GM12874 (cell line): ENCODE results near the gene TMSB4X.

Experiments used
- TF ChIP-seq, protein P1 (sequence below): IDR thresholded peaks from 2 replicates; pipeline ENCODE4 v1.5.1; 2011; ENCODE audit warnings: low read depth, mild to moderate bottlenecking, control low read depth, low read length, moderate library complexity; ENCODE audit not compliant: insufficient read depth

TMSB4X gene

DNA sequence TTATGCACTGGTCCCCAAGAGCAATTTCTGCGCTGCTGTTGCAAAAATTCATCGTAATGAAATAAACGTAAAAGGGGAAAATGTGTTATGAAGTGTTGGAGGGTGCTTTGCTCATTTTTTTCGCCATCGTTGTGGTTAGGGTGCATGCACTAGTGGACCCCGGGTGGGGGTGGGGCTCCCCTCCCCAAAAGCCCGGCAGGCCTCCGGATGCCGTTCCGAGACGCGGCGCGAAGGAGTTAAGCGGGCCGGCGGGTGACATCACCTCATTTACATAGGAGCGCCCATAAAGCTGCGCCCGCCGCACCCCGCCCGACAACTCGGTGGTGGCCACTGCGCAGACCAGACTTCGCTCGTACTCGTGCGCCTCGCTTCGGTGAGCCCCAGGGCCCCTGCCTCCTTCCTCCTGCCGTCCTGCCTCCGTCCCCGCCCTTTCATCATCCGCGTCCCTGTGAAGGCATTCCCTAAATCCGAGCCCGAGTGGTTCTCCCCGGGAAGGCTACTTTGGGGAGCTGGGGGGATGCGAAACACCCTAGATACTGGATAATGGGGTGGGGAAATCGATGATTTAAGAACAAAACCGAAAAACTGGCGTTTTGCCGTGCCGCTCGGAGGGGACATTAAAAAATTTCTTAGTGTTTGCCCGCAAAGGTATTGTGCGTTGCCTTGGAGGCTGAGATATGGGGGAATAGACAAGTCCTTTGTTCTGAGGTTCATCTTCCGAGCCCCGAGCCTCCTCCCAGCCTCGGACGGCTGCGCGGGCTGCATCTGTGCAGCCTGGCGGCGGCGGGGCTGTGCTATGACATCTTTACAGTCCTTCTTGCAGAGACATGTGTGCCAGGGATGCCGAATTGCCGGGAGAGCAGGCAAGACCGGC is at the start of gene TMSB4X:
Gene TMSB4X, plus strand, starts transcription at position 315 of the 874 bp plus-strand sequence.
- TF ChIP-seq, protein P1, sequence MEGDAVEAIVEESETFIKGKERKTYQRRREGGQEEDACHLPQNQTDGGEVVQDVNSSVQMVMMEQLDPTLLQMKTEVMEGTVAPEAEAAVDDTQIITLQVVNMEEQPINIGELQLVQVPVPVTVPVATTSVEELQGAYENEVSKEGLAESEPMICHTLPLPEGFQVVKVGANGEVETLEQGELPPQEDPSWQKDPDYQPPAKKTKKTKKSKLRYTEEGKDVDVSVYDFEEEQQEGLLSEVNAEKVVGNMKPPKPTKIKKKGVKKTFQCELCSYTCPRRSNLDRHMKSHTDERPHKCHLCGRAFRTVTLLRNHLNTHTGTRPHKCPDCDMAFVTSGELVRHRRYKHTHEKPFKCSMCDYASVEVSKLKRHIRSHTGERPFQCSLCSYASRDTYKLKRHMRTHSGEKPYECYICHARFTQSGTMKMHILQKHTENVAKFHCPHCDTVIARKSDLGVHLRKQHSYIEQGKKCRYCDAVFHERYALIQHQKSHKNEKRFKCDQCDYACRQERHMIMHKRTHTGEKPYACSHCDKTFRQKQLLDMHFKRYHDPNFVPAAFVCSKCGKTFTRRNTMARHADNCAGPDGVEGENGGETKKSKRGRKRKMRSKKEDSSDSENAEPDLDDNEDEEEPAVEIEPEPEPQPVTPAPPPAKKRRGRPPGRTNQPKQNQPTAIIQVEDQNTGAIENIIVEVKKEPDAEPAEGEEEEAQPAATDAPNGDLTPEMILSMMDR = no peak

DNA sequence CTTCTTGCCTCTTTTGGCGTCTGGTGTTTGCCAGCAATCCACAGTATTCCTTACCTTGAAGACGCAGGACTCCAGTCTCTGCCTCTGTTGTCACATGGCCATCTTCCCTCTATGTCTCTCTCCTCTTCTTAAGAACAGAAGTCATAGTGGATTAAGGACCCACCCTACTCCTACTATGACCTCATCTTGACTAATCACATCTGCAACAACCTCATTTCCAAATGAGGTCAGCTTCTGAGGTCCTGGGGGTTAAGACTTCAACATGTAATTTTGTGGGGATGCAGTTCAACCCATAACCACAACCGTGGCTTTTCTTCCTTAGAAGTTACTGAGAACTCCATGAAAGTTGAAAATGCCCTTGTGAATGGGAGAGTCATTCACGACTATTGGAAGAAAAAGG is 45.2 kb upstream of the TMSB4X start:
- TF ChIP-seq, protein P1 = no peak

DNA sequence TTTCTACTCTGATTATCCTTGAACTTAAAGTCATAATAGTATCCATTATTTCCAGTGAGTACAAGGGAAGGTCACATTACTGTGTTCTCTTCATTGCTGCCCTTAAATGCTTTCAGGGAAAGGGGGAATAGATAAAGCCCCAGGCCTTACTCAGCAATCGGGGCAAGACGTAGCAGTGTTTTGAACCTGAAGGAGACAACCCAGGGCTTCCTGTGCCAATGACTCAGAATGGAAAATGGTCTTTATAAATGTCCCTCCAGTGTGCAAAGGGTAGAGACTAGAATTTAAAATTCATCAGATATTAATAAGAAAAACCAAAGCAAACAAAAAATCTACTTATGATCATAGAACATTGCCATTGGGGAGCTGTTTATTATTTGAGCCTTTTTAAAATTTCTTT is 44.8 kb upstream of the TMSB4X start:
- TF ChIP-seq, protein P1 = no peak

DNA sequence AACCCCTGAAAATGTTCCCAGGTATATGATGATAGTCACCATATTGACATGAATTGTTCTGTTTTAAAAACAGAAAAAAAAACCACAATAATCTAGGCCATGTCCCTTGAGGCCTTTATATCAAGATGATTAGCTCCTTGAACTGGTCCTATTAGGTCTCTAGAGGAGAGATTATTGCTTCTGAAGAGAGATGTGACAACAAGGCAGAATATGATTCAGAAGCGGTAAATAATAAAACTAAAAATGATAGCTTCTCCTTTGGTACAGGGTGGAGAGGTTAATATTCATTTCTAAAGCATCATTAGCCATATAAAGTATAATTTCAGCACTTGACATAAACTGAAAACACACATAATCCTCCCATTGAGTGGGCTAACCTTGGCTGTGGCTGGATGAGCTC is 42.7 kb upstream of the TMSB4X start:
- TF ChIP-seq, protein P1 = no peak

DNA sequence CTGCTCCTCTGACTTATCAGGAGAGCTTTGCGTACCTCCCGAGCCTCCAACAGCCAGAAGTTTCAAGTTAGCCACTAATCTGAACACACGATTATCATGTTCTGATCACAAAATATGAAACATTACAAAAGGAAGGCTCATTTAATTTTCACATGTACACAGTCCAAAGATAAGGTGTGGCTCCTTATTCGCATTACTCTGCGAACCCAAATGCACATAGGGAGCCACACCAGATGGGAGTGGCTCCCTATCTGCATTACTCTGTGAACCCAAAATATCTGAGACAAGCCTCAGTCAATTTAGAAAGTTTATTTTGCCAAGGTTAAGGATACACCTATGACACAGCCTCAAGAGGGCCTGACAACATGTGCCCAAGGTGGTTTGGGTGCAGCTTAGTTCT is 40.1 kb upstream of the TMSB4X start:
- TF ChIP-seq, protein P1 = no peak

DNA sequence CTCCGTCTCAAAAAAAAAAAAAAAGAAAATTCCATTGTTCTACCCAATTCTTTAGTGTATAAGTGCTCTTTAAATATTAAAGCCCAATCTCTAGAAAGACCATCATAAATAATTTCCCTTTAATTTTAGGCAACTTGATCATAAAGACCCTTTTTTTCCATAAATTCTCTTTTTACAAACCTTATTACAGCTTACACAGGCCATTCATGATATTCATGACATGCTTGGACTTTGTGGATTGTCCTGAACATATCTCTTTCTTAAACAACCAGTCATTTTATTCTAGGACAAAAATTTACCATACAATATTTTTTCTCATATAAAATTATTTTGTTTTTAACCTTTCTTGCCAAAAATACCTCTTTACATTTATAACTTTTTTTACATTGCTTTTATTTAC is 38.0 kb upstream of the TMSB4X start:
- TF ChIP-seq, protein P1 = no peak

DNA sequence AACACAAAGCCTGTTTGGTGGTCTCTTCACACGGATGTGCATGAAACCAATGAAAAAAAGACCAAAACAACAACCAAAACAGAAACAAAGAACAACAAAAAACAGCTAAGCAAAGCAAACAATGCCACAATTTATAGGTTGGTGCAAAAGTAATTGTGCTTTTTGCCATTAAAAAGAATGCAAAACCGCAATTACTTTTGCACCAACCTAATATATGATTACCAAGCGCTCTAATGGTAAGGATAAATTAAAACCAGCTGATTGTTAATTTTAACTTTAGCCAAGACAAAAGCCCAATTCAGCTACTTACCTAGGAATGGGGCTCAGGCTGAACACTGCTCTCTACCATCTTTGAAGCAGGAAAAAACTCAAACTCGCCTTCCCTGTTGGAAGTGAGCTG is 29.4 kb upstream of the TMSB4X start:
- TF ChIP-seq, protein P1 = no peak
